DOHH2 (cell line): ENCODE data around the gene CREB1.

Experiments used
- EZH2phosphoT487 ChIP-seq: fragments of 200-600 bp; sonication (generic); IDR thresholded peaks from 2 replicates; pipeline ENCODE4 v1.6.1; 2017; ENCODE audit warnings: borderline replicate concordance, mild to moderate bottlenecking, antibody characterized with exemption, low read length, moderate library complexity, mixed read lengths
- TF ChIP-seq, protein P1 (sequence below): fragments of 200-600 bp; sonication (generic); IDR thresholded peaks from one replicate; pipeline ENCODE4 v1.5.1; 2014; ENCODE audit warnings: antibody characterized with exemption, mild to moderate bottlenecking, low read depth, low read length; ENCODE audit not compliant: poor library complexity, severe bottlenecking

DNA sequence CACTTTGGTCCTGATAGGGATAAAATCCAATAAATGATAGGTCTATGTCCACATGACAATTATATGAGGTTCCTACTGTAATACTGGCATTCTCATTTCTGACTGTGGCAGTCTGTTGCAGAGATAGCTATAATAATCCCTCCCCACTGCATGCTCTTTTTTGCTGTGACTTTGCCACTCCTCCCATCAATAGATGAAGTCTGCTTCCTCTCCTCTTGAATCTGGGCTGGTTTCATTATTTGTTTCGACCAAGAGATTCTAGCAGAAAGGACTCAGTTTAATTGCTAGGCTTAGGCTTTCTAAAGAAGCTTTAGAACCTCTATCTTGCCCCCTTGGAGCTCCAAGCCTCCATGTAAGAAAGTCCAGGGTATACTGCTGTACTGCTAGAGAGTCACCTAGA is 23.3 kb upstream of the CREB1 start:
- TF ChIP-seq, protein P1, sequence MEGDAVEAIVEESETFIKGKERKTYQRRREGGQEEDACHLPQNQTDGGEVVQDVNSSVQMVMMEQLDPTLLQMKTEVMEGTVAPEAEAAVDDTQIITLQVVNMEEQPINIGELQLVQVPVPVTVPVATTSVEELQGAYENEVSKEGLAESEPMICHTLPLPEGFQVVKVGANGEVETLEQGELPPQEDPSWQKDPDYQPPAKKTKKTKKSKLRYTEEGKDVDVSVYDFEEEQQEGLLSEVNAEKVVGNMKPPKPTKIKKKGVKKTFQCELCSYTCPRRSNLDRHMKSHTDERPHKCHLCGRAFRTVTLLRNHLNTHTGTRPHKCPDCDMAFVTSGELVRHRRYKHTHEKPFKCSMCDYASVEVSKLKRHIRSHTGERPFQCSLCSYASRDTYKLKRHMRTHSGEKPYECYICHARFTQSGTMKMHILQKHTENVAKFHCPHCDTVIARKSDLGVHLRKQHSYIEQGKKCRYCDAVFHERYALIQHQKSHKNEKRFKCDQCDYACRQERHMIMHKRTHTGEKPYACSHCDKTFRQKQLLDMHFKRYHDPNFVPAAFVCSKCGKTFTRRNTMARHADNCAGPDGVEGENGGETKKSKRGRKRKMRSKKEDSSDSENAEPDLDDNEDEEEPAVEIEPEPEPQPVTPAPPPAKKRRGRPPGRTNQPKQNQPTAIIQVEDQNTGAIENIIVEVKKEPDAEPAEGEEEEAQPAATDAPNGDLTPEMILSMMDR: no peak
- no peak for TF ChIP-seq EZH2phosphoT487
